Activated T-cell treated with anti-CD3 and anti-CD28 coated beads, Interleukin-2, amount 50 U/mL, for 72 hours (primary cell): Measurements from ENCODE around the gene WWC2. TPM values are rescaled to one million over a fixed set of nuclear protein-coding genes. Genes with fewer than 3 reads are reported as not detected.

Experiments
- ATAC-seq, 2 donors: fragments of 150-1000 bp; cut with Tn5 transposase; replicated peaks in 1 of 2; 2 replicates each; pipeline ENCODE4 v1.10.0; 2021; ENCODE audit warnings: moderate library complexity in 2 of 2, mild to moderate bottlenecking in 1 of 2
- DNase-seq, 2 donors: peaks; one replicate each; pipeline ENCODE4 v3.0.0; 2021 to 2022; ENCODE audit warnings: mixed read lengths in 1 of 2
- H3K27ac Mint-ChIP-seq: one replicate; pipeline ENCODE4 v1.8.0; 2022; ENCODE audit warnings: mild to moderate bottlenecking, moderate library complexity, mixed read lengths
- H3K27me3 Mint-ChIP-seq: one replicate; pipeline ENCODE4 v1.8.0; 2022; ENCODE audit warnings: low read depth, mixed read lengths
- H3K36me3 Mint-ChIP-seq, 2 donors: one replicate each; pipeline ENCODE4 v1.8.0; 2022; ENCODE audit warnings: mixed read lengths in 2 of 2, mild to moderate bottlenecking in 1 of 2; ENCODE audit not compliant: insufficient read depth in 2 of 2
- H3K4me1 Mint-ChIP-seq: one replicate; pipeline ENCODE4 v1.8.0; 2022; ENCODE audit warnings: low read depth, mixed read lengths
- H3K4me3 Mint-ChIP-seq, 2 donors: one replicate each; pipeline ENCODE4 v1.8.0; 2022; ENCODE audit warnings: mild to moderate bottlenecking in 2 of 2, mixed read lengths in 2 of 2, moderate library complexity in 2 of 2
- H3K9me3 Mint-ChIP-seq, 2 donors: one replicate each; pipeline ENCODE4 v1.8.0; 2022; ENCODE audit warnings: mixed read lengths in 2 of 2
- total RNA-seq, 2 donors: library from RNA; stranded (reverse); gene quantifications; one replicate each; pipeline ENCODE4 v1.2.3, GENCODE V29; 2022

Gene WWC2
- total RNA-seq, 2 donors from 2014 or later = 3.6 to 3.7 TPM

- Mint-ChIP-seq H3K36me3 (no peaks in the 10 kb centered on the region), H3K27me3 (peaks cover 15% of the 10 kb centered on the region), H3K4me1 (peaks cover 8% of the 10 kb centered on the region), H3K4me3 (no peak overlapping the region), H3K9me3 (no peaks in the 10 kb centered on the region), H3K27ac (no peak overlapping the region)
- DNase-seq = no peak
- peak in 1 of 2 donors; percentile 66 for ATAC-seq
Observed at GRCh38 chr4:183335369-183335940, 236.4 kb downstream of the WWC2 start.

GRCh38 chr4:183337349-183337748 is 238.3 kb downstream of the WWC2 start:
- H3K4me1 Mint-ChIP-seq = peaks cover 8% of the 10 kb centered on the region
- H3K27ac Mint-ChIP-seq = no peak overlapping the region
- peaks cover 14% of the 10 kb centered on the region for H3K27me3 Mint-ChIP-seq
- ATAC-seq = no peak
- no peak for DNase-seq
- no peak overlapping the region for H3K4me3 Mint-ChIP-seq
- H3K9me3 Mint-ChIP-seq = no peaks in the 10 kb centered on the region
- H3K36me3 Mint-ChIP-seq = no peaks in the 10 kb centered on the region

- no peaks in the 10 kb centered on the region for H3K36me3 Mint-ChIP-seq
- ATAC-seq = no peak
- H3K4me3 Mint-ChIP-seq = no peak overlapping the region
- peaks cover 8% of the 10 kb centered on the region for H3K4me1 Mint-ChIP-seq
- no peak overlapping the region for H3K27ac Mint-ChIP-seq
- H3K9me3 Mint-ChIP-seq = no peaks in the 10 kb centered on the region
- H3K27me3 Mint-ChIP-seq = peaks cover 9% of the 10 kb centered on the region
- no peak for DNase-seq
Observed at GRCh38 chr4:183337833-183338232, 238.8 kb downstream of the WWC2 start.

- H3K27ac Mint-ChIP-seq = no peak overlapping the region
- peak in 1 of 2 donors; percentile 13 for DNase-seq
Observed at GRCh38 chr4:183342541-183343533, 243.8 kb downstream of the WWC2 start.

GRCh38 chr4:183343730-183344129 is 244.7 kb downstream of the WWC2 start:
- H3K9me3 Mint-ChIP-seq = no peaks in the 10 kb centered on the region
- H3K4me3 Mint-ChIP-seq = no peak overlapping the region
- DNase-seq = no peak

More at GRCh38 chr4:183342541-183343533, 243.8 kb downstream of the WWC2 start:
- H3K36me3 Mint-ChIP-seq = no peaks in the 10 kb centered on the region
- H3K27me3 Mint-ChIP-seq = peaks cover 15% of the 10 kb centered on the region
- H3K4me1 Mint-ChIP-seq = peaks cover 4% of the 10 kb centered on the region
- H3K9me3 Mint-ChIP-seq = no peaks in the 10 kb centered on the region
- peak; percentile 41 to 66 for ATAC-seq
- H3K4me3 Mint-ChIP-seq = peak overlapping the region; percentile 37 to 43

GRCh38 chr4:183344523-183345255 is 245.6 kb downstream of the WWC2 start:
- Mint-ChIP-seq H3K36me3 (peaks cover 0 to 2% of the 10 kb centered on the region in 2 donors), H3K9me3 (no peaks in the 10 kb centered on the region), H3K4me1 (peaks cover 18% of the 10 kb centered on the region), H3K27me3 (peaks cover 15% of the 10 kb centered on the region), H3K4me3 (no peak overlapping the region), H3K27ac (no peak overlapping the region)
- DNase-seq = no peak
- no peak for ATAC-seq

More at GRCh38 chr4:183343730-183344129, 244.7 kb downstream of the WWC2 start:
- H3K27ac Mint-ChIP-seq = no peak overlapping the region
- H3K36me3 Mint-ChIP-seq = no peaks in the 10 kb centered on the region
- peaks cover 9% of the 10 kb centered on the region for H3K4me1 Mint-ChIP-seq
- no peak for ATAC-seq
- H3K27me3 Mint-ChIP-seq = peaks cover 15% of the 10 kb centered on the region

GRCh38 chr4:183345261-183345660 is 246.2 kb downstream of the WWC2 start:
- peaks cover 23% of the 10 kb centered on the region for H3K4me1 Mint-ChIP-seq
- peaks cover 0 to 2% of the 10 kb centered on the region in 2 donors for H3K36me3 Mint-ChIP-seq
- H3K27me3 Mint-ChIP-seq = peaks cover 16% of the 10 kb centered on the region
- no peak overlapping the region for H3K27ac Mint-ChIP-seq
- no peak for ATAC-seq
- no peaks in the 10 kb centered on the region for H3K9me3 Mint-ChIP-seq
- DNase-seq = no peak
- H3K4me3 Mint-ChIP-seq = no peak overlapping the region

GRCh38 chr4:183347146-183347545 is 248.1 kb downstream of the WWC2 start:
- no peak for ATAC-seq

GRCh38 chr4:183347566-183347965 is 248.5 kb downstream of the WWC2 start:
- Mint-ChIP-seq H3K27me3 (peaks cover 20% of the 10 kb centered on the region), H3K4me3 (no peak overlapping the region), H3K36me3 (peaks cover 3 to 6% of the 10 kb centered on the region in 2 donors)

More at GRCh38 chr4:183347146-183347545, 248.1 kb downstream of the WWC2 start:
- no peak for DNase-seq
- Mint-ChIP-seq H3K27ac (no peak overlapping the region), H3K4me3 (no peak overlapping the region), H3K4me1 (peaks cover 28% of the 10 kb centered on the region), H3K27me3 (peaks cover 20% of the 10 kb centered on the region), H3K36me3 (peaks cover 3 to 6% of the 10 kb centered on the region in 2 donors), H3K9me3 (peaks cover 0 to 3% of the 10 kb centered on the region in 2 donors)

GRCh38 chr4:183348136-183348535 is 249.1 kb downstream of the WWC2 start:
- DNase-seq = no peak
- Mint-ChIP-seq H3K4me1 (peaks cover 26% of the 10 kb centered on the region), H3K27me3 (peaks cover 20% of the 10 kb centered on the region), H3K9me3 (peaks cover 0 to 3% of the 10 kb centered on the region in 2 donors), H3K36me3 (peaks cover 3 to 6% of the 10 kb centered on the region in 2 donors), H3K4me3 (no peak overlapping the region), H3K27ac (no peak overlapping the region)
- no peak for ATAC-seq

More at GRCh38 chr4:183347566-183347965, 248.5 kb downstream of the WWC2 start:
- peaks cover 28% of the 10 kb centered on the region for H3K4me1 Mint-ChIP-seq
- no peak overlapping the region for H3K27ac Mint-ChIP-seq
- no peak for DNase-seq
- ATAC-seq = no peak
- peaks cover 0 to 3% of the 10 kb centered on the region in 2 donors for H3K9me3 Mint-ChIP-seq

GRCh38 chr4:183348706-183349659 is 249.9 kb downstream of the WWC2 start:
- Mint-ChIP-seq H3K36me3 (peaks cover 3 to 6% of the 10 kb centered on the region in 2 donors), H3K9me3 (peaks cover 0 to 3% of the 10 kb centered on the region in 2 donors), H3K27ac (peak overlapping the region; percentile 83), H3K4me3 (peak overlapping the region in 1 of 2 donors; percentile 79), H3K27me3 (peaks cover 16% of the 10 kb centered on the region), H3K4me1 (peaks cover 23% of the 10 kb centered on the region)
- DNase-seq (peak; percentile 66 to 72), ATAC-seq (peak; percentile 95 to 98)

GRCh38 chr4:183349673-183350072 is 250.6 kb downstream of the WWC2 start:
- ATAC-seq = peak; percentile 35 to 36
- peaks cover 10% of the 10 kb centered on the region for H3K27me3 Mint-ChIP-seq
- peak overlapping the region; percentile 83 for H3K27ac Mint-ChIP-seq
- H3K36me3 Mint-ChIP-seq = peaks cover 3 to 6% of the 10 kb centered on the region in 2 donors
- peaks cover 0 to 3% of the 10 kb centered on the region in 2 donors for H3K9me3 Mint-ChIP-seq
- peak overlapping the region; percentile 40 to 79 for H3K4me3 Mint-ChIP-seq
- peaks cover 23% of the 10 kb centered on the region for H3K4me1 Mint-ChIP-seq
- DNase-seq = no peak
